H1 (cell line): ENCODE results near the gene CHST12. TPM values are rescaled to one million over a fixed set of nuclear protein-coding genes. Genes with fewer than 3 reads are reported as not detected.

Source experiments
- E2F6 ChIP-seq: IDR thresholded peaks from 2 replicates; pipeline ENCODE4 v1.6.1; 2012; ENCODE audit warnings: inconsistent platforms
- HDAC2 ChIP-seq, 2 experiments: fragments of 300-600 bp in 1 of 2; sonication (generic) in 1 of 2; IDR thresholded peaks; 2 replicates each; pipeline ENCODE4 v1.6.1; 2011 to 2012; ENCODE audit warnings: low read depth in 2 of 2, low read length in 2 of 2, mild to moderate bottlenecking in 2 of 2, moderate library complexity in 2 of 2, borderline replicate concordance in 1 of 2, inconsistent platforms in 1 of 2
- POLR2A ChIP-seq, 2 experiments: IDR thresholded peaks; 1 replicate in 1 of 2; 2 replicates in 1 of 2; pipeline ENCODE4 v1.6.1; 2011; ENCODE audit warnings: low read depth in 2 of 2, low read length in 2 of 2, mild to moderate bottlenecking in 2 of 2; ENCODE audit errors: control extremely low read depth in 1 of 2
- RAD21 ChIP-seq, 2 experiments: IDR thresholded peaks in 1 of 2; conservative IDR thresholded peaks in 1 of 2; 2 replicates each; pipeline ENCODE4 v1.6.1; 2011; ENCODE audit warnings: low read depth in 2 of 2, low read length in 2 of 2, improper control_type of control experiment in 1 of 2, inconsistent platforms in 1 of 2, mild to moderate bottlenecking in 1 of 2, moderate library complexity in 1 of 2
- polyA plus RNA-seq, 7 experiments: library from polyadenylated mRNA; depleted of rRNA in 3 of 7; stranded (reverse) in 5 of 7; unstranded in 2 of 7; fragments of >200 nt in 5 of 7; fragments of 200-250 nt in 2 of 7; gene quantifications; 1 replicate in 5 of 7; 2 replicates in 1 of 7; 4 replicates in 1 of 7; pipeline versions ENCODE4 v1.2.1 to v1.2.3, GENCODE V29; 2011 to 2013; ENCODE audit warnings: missing spikeins in 2 of 7, mixed read lengths in 2 of 7
- total RNA-seq: library from RNA; stranded (reverse); fragmentation: NEBNext Ultra II Directional; extraction: Animal tissue kit (Norgen Biotek cat#: 25700); gene quantifications from 2 replicates; pipeline ENCODE4 v1.2.1, GENCODE V29; 2021

The CHST12 gene
- total and polyA plus RNA-seq, 2 of the 8 experiments (the other 6 are each of a cell fraction or from before 2014, with no cell fraction given), result 13.4 to 24.1 TPM

- TF ChIP-seq RAD21 (IDR thresholded peaks at IDR 0.05 in 1 of 2, conservative IDR thresholded peaks at IDR 0.05 in 1 of 2; ENCODE audit: low read depth in 2 of 2, low read length in 2 of 2) (no peak), HDAC2 (IDR thresholded peaks at IDR 0.05; ENCODE audit: borderline replicate concordance in 1 of 2, low read depth in 2 of 2, low read length in 2 of 2) (no peak), E2F6 (no peak), POLR2A (IDR thresholded peaks at IDR 0.05; ENCODE audit: control extremely low read depth in 1 of 2, low read depth in 2 of 2, low read length in 2 of 2) (no peak)
Measured at GRCh38 chr7:2446676-2447075, 43.3 kb downstream of the CHST12 start (continued).
